Measurements from ENCODE around the gene HIP1. TPM values are rescaled to one million over a fixed set of nuclear protein-coding genes. Genes with fewer than 3 reads are reported as not detected.
"Not testable (repeated sequence)": the region's sequence is repeated elsewhere in the genome, so short reads cannot be mapped to it uniquely, and the experiment has no call there.

Gene HIP1
- total and polyA plus RNA-seq, 2 of the 13 experiments (the other 11 are each of a cell fraction or from before 2014, with no cell fraction given), result 4.5 to 6.2 TPM

GRCh38 chr7:75604408-75604807 lies 134.3 kb downstream of the HIP1 start (continued):
- TF ChIP-seq DZIP1 (CRISPR knock-in tag; IDR thresholded peaks at IDR 0.05) (no peak), SIX4 (CRISPR knock-in tag; IDR thresholded peaks at IDR 0.05) (no peak), HBP1 (CRISPR knock-in tag; IDR thresholded peaks at IDR 0.05; ENCODE audit: low read depth) (no peak), KAT8 (CRISPR knock-in tag; IDR thresholded peaks at IDR 0.05) (no peak), ZMYM2 (CRISPR knock-in tag; IDR thresholded peaks at IDR 0.05) (no peak), ZNF496 (CRISPR knock-in tag; IDR thresholded peaks at IDR 0.05; ENCODE audit: insufficient replicate concordance) (no peak)

- H3K36me3 ChIP-seq (replicated peaks in 1 of 2; ENCODE audit: control insufficient read depth in 1 of 2, insufficient read depth in 2 of 2, low read length in 2 of 2); CTCF ChIA-PET (ENCODE audit: low intra/inter-chr PET ratio, low total read pairs); intact Hi-C loops (cut with micrococcal nuclease; ENCODE audit: unreplicated experiment); H3K4me1 ChIP-seq (ENCODE audit: insufficient read depth, low read length); H3K9ac ChIP-seq (ENCODE audit: insufficient read depth, low read depth, low read length); H3K4me2 ChIP-seq (ENCODE audit: low read depth, low read length); H3K27ac ChIP-seq (ENCODE audit: extremely low read length, insufficient read depth, low read length); H2AFZ ChIP-seq (ENCODE audit: low read length); DNase-seq (ENCODE audit: low spot score); H4K20me1 ChIP-seq (ENCODE audit: insufficient read depth, low read length); in situ Hi-C loops (cut with HindIII; ENCODE audit: extremely low pct_ligation_motif_present, low pct_unique_long_range_greater_than_20kb); BruUV-seq (replicated peaks); ATAC-seq; H3K27me3 ChIP-seq (ENCODE audit: control insufficient read depth in 1 of 2, insufficient read depth in 2 of 2, low read length in 2 of 2); H3K9me3 ChIP-seq (ENCODE audit: low read length); H3K79me2 ChIP-seq (ENCODE audit: insufficient read depth, low read length); H3K4me3 ChIP-seq (replicated peaks in 1 of 3; ENCODE audit: insufficient read depth in 1 of 3, low read depth in 2 of 3, low read length in 3 of 3); FAIRE-seq: not testable (repeated sequence)
- WGBS (ENCODE audit: low lambda C conversion rate), result 77% methylated on average over 9 of the region's 9 CpGs
- POLR2A ChIA-PET, result interaction anchor here (1.9 kb wide), 1 partner anchor 9 kb away, joined by 4 read pairs; no protein-coding TSS in a partner anchor
Measured at GRCh38 chr7:75602831-75603230, 135.9 kb downstream of the HIP1 start.

Data from HepG2 (cell line).